ENCODE data around the gene HPSE2. TPM values are rescaled to one million over a fixed set of nuclear protein-coding genes. Genes with fewer than 3 reads are reported as not detected.

HPSE2 gene
- total RNA-seq, 2 donors from 2014 or later, result 0.34 TPM; not detected in 1

GRCh38 chr10:98539578-98539977 is 696.1 kb downstream of the HPSE2 start:
- DNase-seq (no peak), ATAC-seq (no peak)
- no peak overlapping the region for H3K27ac Mint-ChIP-seq
- H3K36me3 Mint-ChIP-seq (ENCODE audit: low read depth), result no peaks in the 10 kb centered on the region
- H3K27me3 Mint-ChIP-seq, result no peaks in the 10 kb centered on the region
- no peaks in the 10 kb centered on the region for H3K9me3 ChIP-seq (ENCODE audit: control insufficient read depth, low read length, poor library complexity, severe bottlenecking)
- no peak overlapping the region for H3K4me3 Mint-ChIP-seq
- H3K4me1 Mint-ChIP-seq, result no peaks in the 10 kb centered on the region

DNA sequence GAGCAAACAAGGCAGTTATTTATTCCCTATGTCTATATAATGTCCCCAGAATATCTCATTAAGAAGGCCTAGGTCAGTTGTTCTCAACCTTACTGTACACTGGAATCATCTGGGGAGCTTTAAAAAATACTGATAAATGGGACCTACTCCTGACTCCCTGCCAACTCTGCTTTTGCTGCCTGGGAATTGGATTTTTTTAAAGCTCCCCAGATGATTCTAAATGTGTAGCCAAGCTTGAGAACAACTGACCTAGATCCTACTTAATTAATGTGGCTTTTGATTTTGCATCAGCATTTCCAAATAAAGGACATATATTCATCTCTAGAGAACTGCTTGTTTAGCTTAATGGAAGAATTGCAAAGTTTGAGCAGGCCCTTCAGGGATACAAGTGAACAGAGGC is 697.2 kb downstream of the HPSE2 start:
- no peak for ATAC-seq

DNA sequence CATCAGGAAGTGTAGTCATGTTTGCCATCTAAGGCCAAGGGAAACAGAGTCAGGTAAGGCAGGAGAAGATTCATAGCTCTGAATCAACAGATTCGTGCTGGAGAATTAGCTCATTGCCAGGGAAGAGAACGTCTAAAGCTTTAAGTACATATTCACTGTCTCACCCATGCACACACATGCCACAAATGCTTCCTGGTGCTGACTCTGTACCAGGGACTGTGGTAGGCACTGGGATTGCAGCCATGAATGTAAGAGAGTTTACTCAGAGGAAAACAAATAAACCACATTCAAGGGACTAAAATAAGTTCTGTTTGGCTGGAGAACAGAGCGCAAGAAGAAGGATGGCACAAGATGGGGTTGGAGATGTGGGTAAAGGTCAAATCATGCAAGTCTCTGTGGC is 699.1 kb downstream of the HPSE2 start:
- no peak overlapping the region for H3K27ac Mint-ChIP-seq
- H3K36me3 Mint-ChIP-seq (ENCODE audit: low read depth), result no peaks in the 10 kb centered on the region
- no peaks in the 10 kb centered on the region for H3K4me1 Mint-ChIP-seq
- H3K9me3 ChIP-seq (ENCODE audit: control insufficient read depth, low read length, poor library complexity, severe bottlenecking), result no peaks in the 10 kb centered on the region
- DNase-seq, result no peak
- no peak for ATAC-seq
- H3K4me3 Mint-ChIP-seq, result no peak overlapping the region
- no peaks in the 10 kb centered on the region for H3K27me3 Mint-ChIP-seq

More for the DNA sequence above, 697.2 kb downstream of the HPSE2 start:
- H3K4me3 Mint-ChIP-seq, result no peak overlapping the region
- no peak for DNase-seq
- H3K27me3 Mint-ChIP-seq, result no peaks in the 10 kb centered on the region
- no peaks in the 10 kb centered on the region for H3K36me3 Mint-ChIP-seq (ENCODE audit: low read depth)
- H3K9me3 ChIP-seq (ENCODE audit: control insufficient read depth, low read length, poor library complexity, severe bottlenecking), result no peaks in the 10 kb centered on the region
- no peaks in the 10 kb centered on the region for H3K4me1 Mint-ChIP-seq
- no peak overlapping the region for H3K27ac Mint-ChIP-seq

DNA sequence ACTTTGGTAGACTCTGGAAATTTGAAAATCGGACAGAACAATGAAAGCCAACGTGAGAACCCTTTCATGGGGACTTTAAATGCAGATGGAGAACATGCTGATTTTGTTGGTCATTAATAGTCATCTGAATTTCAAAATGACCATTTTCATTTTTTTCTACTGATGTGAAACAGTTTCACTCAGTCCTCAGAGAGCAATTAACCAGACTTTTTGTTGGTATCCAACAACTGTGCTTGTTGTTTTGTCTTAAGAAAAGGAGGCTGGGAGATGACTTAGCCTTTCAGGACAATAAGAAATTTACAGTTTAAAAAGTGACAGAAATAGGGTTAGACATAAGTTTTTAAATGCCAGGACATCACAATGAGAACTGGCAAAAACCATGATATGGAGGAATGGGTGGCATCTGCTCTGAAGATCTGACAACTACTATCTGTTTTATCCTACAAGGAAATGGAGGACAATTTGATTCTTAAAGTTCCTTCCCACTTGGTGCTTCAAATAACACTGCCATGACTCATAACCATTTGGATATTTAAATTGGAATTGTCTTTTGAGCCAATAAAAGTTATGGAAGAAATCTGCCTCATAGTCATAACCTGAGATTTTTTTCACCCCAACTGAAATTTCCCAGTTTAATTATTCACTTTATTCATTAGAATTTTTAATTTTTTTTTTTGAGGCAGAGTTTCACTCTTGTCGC is 701.8 kb downstream of the HPSE2 start:
- no peak overlapping the region for H3K27ac Mint-ChIP-seq
- peaks cover 5% of the 10 kb centered on the region for H3K4me1 Mint-ChIP-seq
- no peak for DNase-seq
- no peaks in the 10 kb centered on the region for H3K9me3 ChIP-seq (ENCODE audit: control insufficient read depth, low read length, poor library complexity, severe bottlenecking)
- H3K27me3 Mint-ChIP-seq, result peaks cover 9% of the 10 kb centered on the region
- no peak for ATAC-seq
- no peaks in the 10 kb centered on the region for H3K36me3 Mint-ChIP-seq (ENCODE audit: low read depth)
- H3K4me3 Mint-ChIP-seq, result no peak overlapping the region

DNA sequence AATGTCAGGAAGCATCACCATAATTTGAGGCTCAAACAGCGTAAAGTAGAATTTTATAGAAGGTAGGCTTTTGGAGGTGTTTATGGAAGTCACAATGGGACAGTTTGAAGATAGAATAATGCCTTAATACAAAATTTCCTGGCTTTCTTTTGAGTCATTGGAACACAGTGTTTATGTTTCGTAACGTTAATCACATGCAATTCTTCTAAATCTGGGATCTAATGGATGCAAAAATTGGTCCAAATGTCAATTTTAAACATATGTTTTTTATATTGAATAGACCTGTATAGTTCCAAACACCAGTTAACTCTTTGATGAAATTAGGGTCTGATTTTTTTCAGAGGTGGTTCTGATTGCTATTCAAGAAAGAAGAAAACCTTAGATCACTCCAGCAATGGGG is 702.4 kb downstream of the HPSE2 start:
- DNase-seq (no peak), ATAC-seq (no peak)
- H3K27ac Mint-ChIP-seq, result no peak overlapping the region
- peaks cover 5% of the 10 kb centered on the region for H3K4me1 Mint-ChIP-seq
- H3K36me3 Mint-ChIP-seq (ENCODE audit: low read depth), result no peaks in the 10 kb centered on the region
- H3K4me3 Mint-ChIP-seq, result no peak overlapping the region
- H3K27me3 Mint-ChIP-seq, result peaks cover 9% of the 10 kb centered on the region
- H3K9me3 ChIP-seq (ENCODE audit: control insufficient read depth, low read length, poor library complexity, severe bottlenecking), result no peaks in the 10 kb centered on the region

DNA sequence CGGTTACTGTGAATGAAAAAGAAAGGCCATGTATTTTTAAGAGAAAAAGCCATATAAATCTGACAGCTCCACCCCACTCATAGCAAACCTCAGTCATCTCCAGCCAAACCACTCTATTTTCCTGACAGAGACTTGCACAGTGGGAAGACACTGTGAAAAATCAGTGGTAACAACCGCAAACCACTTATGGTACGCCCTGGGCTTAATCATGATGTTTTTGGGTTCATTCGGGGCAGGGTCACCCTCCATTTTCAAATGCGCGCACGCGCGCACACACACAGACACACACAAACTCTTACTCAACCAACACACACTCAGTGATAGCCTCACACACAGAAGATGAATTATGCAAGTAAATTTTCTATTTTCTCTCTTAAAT is 706.9 kb downstream of the HPSE2 start:
- no peak for ATAC-seq
- H3K9me3 ChIP-seq (ENCODE audit: control insufficient read depth, low read length, poor library complexity, severe bottlenecking), result no peaks in the 10 kb centered on the region
- DNase-seq, result no peak
- no peaks in the 10 kb centered on the region for H3K36me3 Mint-ChIP-seq (ENCODE audit: low read depth)
- peaks cover 19% of the 10 kb centered on the region for H3K27me3 Mint-ChIP-seq
- no peak overlapping the region for H3K27ac Mint-ChIP-seq
- H3K4me1 Mint-ChIP-seq, result peaks cover 5% of the 10 kb centered on the region
- H3K4me3 Mint-ChIP-seq, result no peak overlapping the region

DNA sequence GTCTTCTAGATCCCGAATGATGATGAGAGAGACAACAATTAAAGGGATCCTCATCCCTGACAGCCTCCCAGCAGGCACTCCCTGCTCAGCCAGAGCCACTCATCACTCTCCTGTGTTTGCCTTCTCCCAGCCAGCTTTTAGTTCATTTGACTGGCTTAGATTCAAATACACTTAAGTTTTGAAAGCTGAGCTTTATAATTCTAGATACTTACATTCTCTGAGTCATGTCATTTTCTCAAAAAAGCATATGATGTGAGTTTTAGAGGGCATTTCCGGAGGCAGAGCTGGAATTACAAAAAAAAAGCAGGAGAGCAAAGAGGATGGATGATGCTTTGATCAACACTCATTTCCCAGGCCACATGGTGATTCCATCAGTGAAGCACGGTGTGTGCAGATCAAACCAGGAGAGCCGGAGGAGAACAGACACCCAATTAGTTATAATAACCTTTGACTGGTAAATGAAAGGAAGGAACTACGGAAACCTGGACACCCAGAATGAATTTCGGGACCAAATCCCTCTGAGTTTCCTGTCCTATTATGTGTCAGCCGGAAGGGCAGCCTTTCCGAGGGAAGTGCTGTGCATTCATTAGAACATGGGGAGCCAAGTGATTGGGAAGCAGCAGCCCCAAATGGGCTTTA is 707.4 kb downstream of the HPSE2 start:
- no peaks in the 10 kb centered on the region for H3K9me3 ChIP-seq (ENCODE audit: control insufficient read depth, low read length, poor library complexity, severe bottlenecking)
- Mint-ChIP-seq H3K4me3 (no peak overlapping the region), H3K27me3 (peaks cover 20% of the 10 kb centered on the region), H3K4me1 (peaks cover 5% of the 10 kb centered on the region), H3K36me3 (ENCODE audit: low read depth) (no peaks in the 10 kb centered on the region), H3K27ac (no peak overlapping the region)
- ATAC-seq (no peak), DNase-seq (no peak)

DNA sequence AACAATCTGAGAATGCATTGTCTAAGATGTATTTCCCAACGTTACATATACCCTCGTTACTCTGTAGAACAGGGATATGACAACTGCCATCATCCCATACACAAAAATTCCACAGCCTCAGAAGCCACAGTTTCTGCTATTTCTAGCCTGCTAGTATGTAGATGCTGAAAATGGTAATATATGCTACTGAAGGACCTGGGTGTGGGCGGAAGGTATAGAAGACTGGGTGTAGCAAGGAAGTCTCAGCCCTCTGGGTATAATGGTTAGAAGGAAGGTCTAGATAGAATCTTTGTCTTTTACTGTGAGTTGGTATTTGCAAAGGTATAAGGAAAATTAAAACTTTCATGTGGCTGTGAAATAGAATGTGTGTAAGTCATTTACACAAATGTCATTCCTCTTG is 709.7 kb downstream of the HPSE2 start:
- Mint-ChIP-seq H3K27ac (no peak overlapping the region), H3K36me3 (ENCODE audit: low read depth) (no peaks in the 10 kb centered on the region)
- no peak for DNase-seq

DNA sequence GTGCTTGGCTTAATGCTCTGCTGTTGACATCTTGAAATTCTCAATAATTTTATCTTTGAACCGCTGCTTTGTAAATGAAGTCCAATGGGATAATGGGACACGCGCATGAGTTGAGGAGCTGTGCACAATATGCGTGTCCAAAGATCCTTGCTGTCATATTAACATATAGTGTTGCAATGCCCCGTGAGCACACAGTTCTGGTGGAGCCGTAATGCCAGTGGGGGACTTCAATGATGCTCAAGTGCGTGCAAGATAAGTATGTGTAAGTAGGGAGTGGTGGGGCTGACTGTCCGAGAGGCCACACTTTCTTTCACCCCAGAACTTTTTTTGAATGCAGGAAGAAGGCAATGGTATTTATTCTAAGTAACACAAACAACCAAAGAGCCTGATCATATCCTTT is 711.5 kb downstream of the HPSE2 start:
- Mint-ChIP-seq H3K4me3 (no peak overlapping the region), H3K36me3 (ENCODE audit: low read depth) (no peaks in the 10 kb centered on the region), H3K27me3 (peaks cover 23% of the 10 kb centered on the region), H3K27ac (no peak overlapping the region), H3K4me1 (no peaks in the 10 kb centered on the region)
- no peak for DNase-seq
- no peaks in the 10 kb centered on the region for H3K9me3 ChIP-seq (ENCODE audit: control insufficient read depth, low read length, poor library complexity, severe bottlenecking)
- ATAC-seq, result no peak

More for the DNA sequence above, 709.7 kb downstream of the HPSE2 start:
- H3K27me3 Mint-ChIP-seq, result peaks cover 19% of the 10 kb centered on the region
- H3K4me1 Mint-ChIP-seq, result peaks cover 5% of the 10 kb centered on the region
- no peaks in the 10 kb centered on the region for H3K9me3 ChIP-seq (ENCODE audit: control insufficient read depth, low read length, poor library complexity, severe bottlenecking)
- H3K4me3 Mint-ChIP-seq, result no peak overlapping the region
- ATAC-seq, result no peak

DNA sequence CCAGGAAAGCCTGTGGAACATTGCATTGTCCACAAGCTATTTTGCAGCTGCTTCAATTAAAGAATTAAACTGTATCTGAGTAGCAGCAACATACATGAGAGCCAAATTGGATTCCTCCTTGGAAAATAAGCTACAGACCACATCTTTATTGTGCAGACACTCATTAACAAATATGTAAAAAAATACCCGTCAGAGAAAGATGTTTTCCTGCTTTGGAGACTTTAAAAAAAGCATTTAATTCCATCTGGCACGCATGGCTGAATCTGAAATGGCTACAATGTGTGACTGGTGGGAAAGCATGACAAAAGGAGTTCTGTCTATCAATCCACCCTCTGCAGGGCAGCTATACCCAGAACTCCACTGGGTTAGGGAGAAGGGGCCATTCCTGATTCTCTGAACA is 715.8 kb downstream of the HPSE2 start:
- no peak for ATAC-seq
- Mint-ChIP-seq H3K27ac (no peak overlapping the region), H3K36me3 (ENCODE audit: low read depth) (no peaks in the 10 kb centered on the region), H3K4me3 (no peak overlapping the region), H3K27me3 (peaks cover 48% of the 10 kb centered on the region), H3K4me1 (no peaks in the 10 kb centered on the region)
- no peak for DNase-seq
- H3K9me3 ChIP-seq (ENCODE audit: control insufficient read depth, low read length, poor library complexity, severe bottlenecking), result no peaks in the 10 kb centered on the region

GRCh38 chr10:98517672-98518071 is 718.0 kb downstream of the HPSE2 start:
- ATAC-seq (no peak), DNase-seq (no peak)
- H3K9me3 ChIP-seq (ENCODE audit: control insufficient read depth, low read length, poor library complexity, severe bottlenecking), result no peaks in the 10 kb centered on the region
- Mint-ChIP-seq H3K27me3 (peaks cover 37% of the 10 kb centered on the region), H3K36me3 (ENCODE audit: low read depth) (no peaks in the 10 kb centered on the region), H3K4me1 (no peaks in the 10 kb centered on the region), H3K4me3 (no peak overlapping the region), H3K27ac (no peak overlapping the region)

DNA sequence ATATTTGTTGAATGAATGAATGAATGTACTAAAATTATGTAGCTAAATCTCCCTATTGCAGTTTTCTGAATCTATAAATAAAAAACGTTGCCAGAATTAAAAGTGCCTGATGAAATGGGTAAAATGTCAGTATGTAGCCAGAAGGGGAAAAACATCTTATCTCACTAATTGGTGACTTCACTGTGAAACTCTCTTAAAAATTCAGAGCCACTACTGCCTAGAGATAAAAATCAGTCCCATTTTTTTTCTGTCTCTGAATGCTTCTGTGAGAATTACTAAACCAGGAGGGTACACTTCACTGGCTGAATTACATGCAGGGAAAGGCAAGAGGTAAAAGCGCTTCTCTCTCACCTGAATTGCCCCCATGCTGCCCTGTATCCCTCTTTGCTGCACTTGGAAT is 719.3 kb downstream of the HPSE2 start:
- no peak overlapping the region for H3K4me3 Mint-ChIP-seq
- ATAC-seq (no peak), DNase-seq (no peak)
- H3K4me1 Mint-ChIP-seq, result no peaks in the 10 kb centered on the region
- no peaks in the 10 kb centered on the region for H3K9me3 ChIP-seq (ENCODE audit: control insufficient read depth, low read length, poor library complexity, severe bottlenecking)
- H3K27me3 Mint-ChIP-seq, result peaks cover 37% of the 10 kb centered on the region
- H3K27ac Mint-ChIP-seq, result no peak overlapping the region
- H3K36me3 Mint-ChIP-seq (ENCODE audit: low read depth), result no peaks in the 10 kb centered on the region

- H3K9me3 ChIP-seq (ENCODE audit: control insufficient read depth, low read length, poor library complexity, severe bottlenecking), result no peaks in the 10 kb centered on the region
- Mint-ChIP-seq H3K27me3 (peaks cover 26% of the 10 kb centered on the region), H3K27ac (no peak overlapping the region), H3K36me3 (ENCODE audit: low read depth) (no peaks in the 10 kb centered on the region), H3K4me3 (no peak overlapping the region), H3K4me1 (no peaks in the 10 kb centered on the region)
- no peak for ATAC-seq
- DNase-seq, result no peak
Measured at GRCh38 chr10:98513704-98514103, 721.9 kb downstream of the HPSE2 start.

- Mint-ChIP-seq H3K36me3 (ENCODE audit: low read depth) (peaks cover 3% of the 10 kb centered on the region), H3K4me1 (no peaks in the 10 kb centered on the region), H3K27ac (no peak overlapping the region), H3K4me3 (no peak overlapping the region), H3K27me3 (peaks cover 32% of the 10 kb centered on the region)
- no peaks in the 10 kb centered on the region for H3K9me3 ChIP-seq (ENCODE audit: control insufficient read depth, low read length, poor library complexity, severe bottlenecking)
- ATAC-seq (no peak), DNase-seq (no peak)
Measured at GRCh38 chr10:98511876-98512275, 723.8 kb downstream of the HPSE2 start.
